PFSK-1 (cell line): ENCODE measurements around the gene ASB8.
A peak's percentile ranks its signal among the peaks of the same experiment; 100 is the strongest.

Experiments
- FOXP2 ChIP-seq: optimal IDR thresholded peaks from 2 replicates; pipeline ENCODE3; 2011; ENCODE audit warnings: borderline replicate concordance, control low read depth, inconsistent platforms; ENCODE audit not compliant: insufficient read depth; ENCODE audit errors: extremely low read length, extremely low read depth
- POLR2AphosphoS5 ChIP-seq: IDR thresholded peaks from 2 replicates; pipeline ENCODE4 v1.6.1; 2012; ENCODE audit warnings: low read depth, mild to moderate bottlenecking, control low read depth, low read length, moderate library complexity
- REST ChIP-seq, 2 experiments: IDR thresholded peaks; 2 replicates each; pipeline versions ENCODE4 v1.6.1 to v1.8.0; 2011 to 2012; ENCODE audit warnings: low read depth in 2 of 2, low read length in 2 of 2, control low read depth in 1 of 2, inconsistent platforms in 1 of 2, mild to moderate bottlenecking in 1 of 2, moderate library complexity in 1 of 2; ENCODE audit not compliant: insufficient read depth in 1 of 2
- SIN3A ChIP-seq: IDR thresholded peaks from 2 replicates; pipeline ENCODE4 v1.6.1; 2012; ENCODE audit warnings: mild to moderate bottlenecking, low read length, moderate library complexity, borderline replicate concordance; ENCODE audit not compliant: insufficient read depth
- TAF1 ChIP-seq: IDR thresholded peaks from 2 replicates; pipeline ENCODE4 v1.6.1; 2012; ENCODE audit warnings: low read length, control low read depth, borderline replicate concordance; ENCODE audit not compliant: insufficient read depth

The ASB8 gene

GRCh38 chr12:48105321-48105866 is 51.9 kb downstream of the ASB8 start:
- TF ChIP-seq POLR2AphosphoS5 (0 out of 2 replicates have a peak, but pooled peaks have one; percentile 51), SIN3A (0 out of 2 replicates have a peak, but pooled peaks have one; percentile 13), FOXP2 (no peak)

GRCh38 chr12:48104531-48104930 is 52.8 kb downstream of the ASB8 start:
- no peak for TF ChIP-seq FOXP2
- no peak for TF ChIP-seq TAF1
- TF ChIP-seq SIN3A: no peak
- no peak for TF ChIP-seq REST (IDR thresholded peaks at IDR 0.05; ENCODE audit: insufficient read depth in 1 of 2, low read depth in 2 of 2, low read length in 2 of 2)
- no peak for TF ChIP-seq POLR2AphosphoS5
